ENCODE measurements around the gene C15orf62.

C15orf62 gene

GRCh38 chr15:40819048-40819447 is 49.3 kb downstream of the C15orf62 start:
- DNase-seq: no peak

- no peak for DNase-seq
These were observed 51.4 kb downstream of the C15orf62 start for GRCh38 chr15:40821195-40821594.
